ENCODE measurements around the gene IGFBP2.

GRCh38 chr2:216646116-216646515, 12.9 kb downstream of the IGFBP2 start:
- no peak for TF ChIP-seq CTCF (IDR thresholded peaks at IDR 0.05)
- no peak for TF ChIP-seq EZH2 (IDR thresholded peaks at IDR 0.05; ENCODE audit: borderline replicate concordance, insufficient read depth, low read depth, low read length, poor library complexity, severe bottlenecking)
